SKM-1 treated with dmso at 0.1 percent for 144 hours (cell line): ENCODE measurements around the gene DIAPH1.

Experiments used
- DNase-seq: peaks from one replicate; lab custom pipeline; 2025; ENCODE audit not compliant: unreplicated experiment; lab: John Stamatoyannopoulos, UW

DIAPH1 gene

DNA sequence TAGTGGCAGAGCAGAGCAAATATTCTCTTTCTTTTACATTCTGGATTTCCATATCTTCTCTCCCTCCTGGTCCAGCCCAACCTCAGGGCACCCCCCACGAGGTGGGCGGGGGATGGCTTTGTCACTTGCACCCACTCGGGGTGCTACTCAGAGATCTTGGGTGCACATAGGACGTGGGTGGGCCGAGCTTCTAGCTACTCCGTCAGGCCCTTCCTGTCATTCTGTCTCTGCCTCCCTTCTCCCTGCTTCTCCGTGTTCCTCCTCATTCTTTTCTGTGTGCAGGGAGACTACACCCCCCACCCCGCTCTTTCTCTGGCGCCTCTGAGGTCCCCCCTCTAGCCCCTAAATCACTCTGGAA, 110.4 kb downstream of the DIAPH1 start:
- DNase-seq: no peak

DNA sequence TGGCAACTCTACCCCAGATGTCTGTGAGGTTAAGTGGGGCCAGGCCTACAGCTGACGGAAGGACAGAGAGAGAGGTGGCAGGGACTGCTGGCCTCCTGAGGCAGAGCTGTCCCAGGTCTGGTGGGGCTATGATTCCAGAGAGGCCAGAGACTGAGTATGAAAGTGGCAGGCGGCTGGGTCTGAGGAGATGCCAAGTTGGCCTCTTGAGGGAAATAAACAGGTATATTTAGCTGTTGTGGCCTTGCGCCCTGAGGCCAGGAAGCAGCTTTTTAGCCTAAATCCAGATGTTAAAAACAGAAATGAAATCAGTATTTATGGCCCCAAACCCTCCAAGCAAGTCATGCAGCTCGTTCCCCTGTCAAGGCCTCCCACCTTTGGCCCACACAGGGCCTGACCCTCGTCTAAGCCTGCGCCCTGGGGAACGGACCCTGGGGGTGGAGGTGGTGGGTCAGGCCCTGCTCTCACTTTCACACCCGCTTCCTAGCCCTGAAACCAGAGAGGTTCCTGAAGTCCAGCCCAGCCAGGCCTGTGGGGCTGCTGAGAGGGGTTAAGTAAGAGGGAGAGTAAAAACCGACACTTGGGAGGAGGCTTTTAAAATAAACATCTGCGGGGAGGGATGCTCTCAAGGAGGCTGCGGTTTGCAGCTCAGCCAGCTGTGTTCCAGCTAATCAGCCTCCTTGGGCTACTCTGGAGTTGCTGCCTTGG, 111.3 kb downstream of the DIAPH1 start:
- DNase-seq: peak; percentile 18

GRCh38 chr5:141506381-141507155, 112.2 kb downstream of the DIAPH1 start:
- no peak for DNase-seq

GRCh38 chr5:141504216-141504615, 114.6 kb downstream of the DIAPH1 start:
- DNase-seq: no peak

DNA sequence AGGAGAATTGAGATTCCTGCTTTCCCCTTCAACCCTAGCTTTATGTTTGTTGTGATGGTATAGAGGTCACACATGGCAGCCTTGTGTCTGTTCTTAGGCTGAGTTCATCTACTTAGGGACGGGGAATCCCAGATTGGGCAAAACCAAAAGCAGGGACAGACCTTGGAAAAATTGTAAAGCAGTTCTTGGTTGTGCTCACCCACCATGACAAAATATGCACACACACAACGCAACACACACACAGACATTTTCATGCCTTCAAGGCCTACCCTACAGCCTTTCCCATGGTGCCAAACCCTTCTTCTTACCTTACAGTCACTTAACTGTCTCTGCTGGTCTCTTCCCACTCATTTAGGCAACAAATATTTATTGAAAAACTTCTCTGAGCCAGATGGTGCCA, 115.1 kb downstream of the DIAPH1 start:
- DNase-seq: no peak

DNA sequence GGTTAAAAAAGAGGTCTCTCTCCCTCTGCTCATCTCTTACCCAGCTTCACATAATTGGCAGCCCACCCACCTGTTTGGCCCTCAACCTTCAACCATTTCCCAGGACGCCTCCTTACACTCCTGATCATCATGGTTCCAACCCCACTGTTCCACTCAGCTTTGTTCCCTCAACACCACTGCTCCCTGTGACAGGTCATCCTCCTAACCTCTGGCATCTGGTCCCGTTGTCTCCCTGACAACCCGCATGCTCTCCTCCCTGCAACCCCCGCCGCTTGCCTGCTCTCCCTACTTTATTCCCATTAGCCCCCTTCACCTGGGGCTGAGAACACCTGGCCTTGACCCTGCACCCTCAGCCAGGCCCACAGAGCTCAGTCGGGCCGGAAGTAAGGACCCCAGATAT, 117.0 kb downstream of the DIAPH1 start:
- no peak for DNase-seq

GRCh38 chr5:141496038-141496437, 122.8 kb downstream of the DIAPH1 start:
- no peak for DNase-seq

DNA sequence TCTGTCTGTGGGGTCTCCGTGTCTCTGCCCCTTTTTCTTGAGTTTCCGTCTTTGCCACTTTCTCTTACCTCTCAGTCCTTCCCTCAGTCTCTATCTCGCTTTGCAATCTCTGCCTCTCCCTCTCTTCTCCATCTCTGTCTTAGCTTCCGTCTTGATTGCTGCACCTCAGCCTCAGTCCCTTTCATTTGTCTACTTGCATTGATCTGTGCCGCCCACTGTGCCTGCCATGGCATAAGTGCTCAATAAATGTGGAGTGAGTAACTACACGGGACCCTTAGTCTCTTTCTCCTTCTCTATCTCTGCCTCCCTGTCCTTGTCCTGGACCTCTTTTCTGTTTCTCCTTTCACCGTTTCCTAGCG, 123.4 kb downstream of the DIAPH1 start:
- no peak for DNase-seq

GRCh38 chr5:141494761-141495452, 123.9 kb downstream of the DIAPH1 start:
- DNase-seq: no peak

- no peak for DNase-seq
These were observed 125.0 kb downstream of the DIAPH1 start for GRCh38 chr5:141493500-141494422.

DNA sequence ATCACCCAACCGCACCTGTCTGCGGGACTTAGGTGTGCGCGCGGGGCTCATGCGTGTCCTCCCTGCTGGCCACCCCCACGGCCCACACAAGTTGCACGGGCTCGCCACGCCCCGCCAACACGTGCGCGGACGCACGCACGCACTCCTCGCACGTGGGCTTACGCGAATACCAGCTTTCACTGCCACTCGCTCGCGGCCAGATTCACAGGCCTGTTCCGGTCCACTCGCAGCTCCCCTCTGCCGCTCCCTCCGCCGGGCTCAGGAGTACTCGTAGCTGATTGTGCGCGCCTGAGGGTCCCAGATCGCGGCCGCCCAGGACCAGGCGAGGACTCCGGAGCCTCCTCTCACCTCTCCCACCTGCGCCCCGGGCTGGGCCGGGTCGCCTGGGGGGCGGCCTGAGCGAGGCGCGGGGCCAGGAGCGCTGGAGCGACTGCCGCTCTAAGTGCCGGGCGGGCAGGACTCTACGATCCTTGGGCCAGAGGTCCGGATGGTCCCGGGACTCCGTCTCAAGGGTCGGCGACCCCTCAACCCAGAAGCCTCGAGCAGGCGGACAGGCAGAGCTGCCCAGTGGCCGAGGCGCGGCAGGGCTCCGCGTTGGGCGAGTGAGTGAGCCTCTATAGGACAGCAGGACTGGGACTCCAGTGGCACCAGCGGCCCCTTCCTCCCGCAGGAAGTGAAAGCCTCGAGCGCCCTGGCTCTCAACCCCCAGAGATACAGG, 126.5 kb downstream of the DIAPH1 start:
- DNase-seq: no peak

GRCh38 chr5:141491323-141492167, 127.3 kb downstream of the DIAPH1 start:
- DNase-seq: no peak

DNA sequence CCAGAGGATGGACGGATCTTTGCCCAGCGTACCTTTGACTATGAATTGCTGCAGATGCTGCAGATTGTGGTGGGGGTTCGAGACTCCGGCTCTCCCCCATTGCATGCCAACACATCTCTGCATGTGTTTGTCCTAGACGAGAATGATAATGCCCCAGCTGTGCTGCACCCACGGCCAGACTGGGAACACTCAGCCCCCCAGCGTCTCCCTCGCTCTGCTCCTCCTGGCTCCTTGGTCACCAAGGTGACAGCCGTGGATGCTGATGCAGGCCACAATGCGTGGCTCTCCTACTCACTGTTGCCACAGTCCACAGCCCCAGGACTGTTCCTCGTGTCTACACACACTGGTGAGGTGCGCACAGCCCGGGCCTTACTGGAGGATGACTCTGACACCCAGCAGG, 128.0 kb downstream of the DIAPH1 start:
- DNase-seq: no peak

DNA sequence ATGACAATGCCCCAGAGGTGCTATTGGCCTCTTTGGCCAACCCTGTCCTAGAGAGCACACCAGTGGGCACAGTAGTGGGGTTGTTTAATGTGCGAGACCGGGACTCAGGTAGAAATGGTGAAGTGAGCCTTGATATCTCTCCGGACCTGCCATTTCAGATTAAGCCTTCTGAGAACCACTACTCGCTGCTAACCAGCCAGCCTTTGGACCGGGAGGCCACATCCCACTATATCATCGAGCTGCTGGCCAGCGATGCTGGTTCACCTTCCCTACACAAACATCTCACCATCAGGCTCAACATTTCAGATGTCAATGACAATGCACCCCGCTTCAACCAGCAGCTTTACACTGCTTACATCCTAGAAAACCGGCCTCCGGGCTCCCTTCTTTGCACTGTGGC, 128.5 kb downstream of the DIAPH1 start:
- no peak for DNase-seq

GRCh38 chr5:141489841-141490240, 129.0 kb downstream of the DIAPH1 start:
- DNase-seq: no peak

- no peak for DNase-seq
These were observed 129.9 kb downstream of the DIAPH1 start, which contains the start of gene PCDHGC5 for GRCh38 chr5:141488591-141489561. Gene PCDHGC5, plus strand, starts transcription at chr5:141489081. Its CDS starts 160 bp downstream, at chr5:141489241.

GRCh38 chr5:141487131-141487530, 131.7 kb downstream of the DIAPH1 start:
- DNase-seq: no peak

DNA sequence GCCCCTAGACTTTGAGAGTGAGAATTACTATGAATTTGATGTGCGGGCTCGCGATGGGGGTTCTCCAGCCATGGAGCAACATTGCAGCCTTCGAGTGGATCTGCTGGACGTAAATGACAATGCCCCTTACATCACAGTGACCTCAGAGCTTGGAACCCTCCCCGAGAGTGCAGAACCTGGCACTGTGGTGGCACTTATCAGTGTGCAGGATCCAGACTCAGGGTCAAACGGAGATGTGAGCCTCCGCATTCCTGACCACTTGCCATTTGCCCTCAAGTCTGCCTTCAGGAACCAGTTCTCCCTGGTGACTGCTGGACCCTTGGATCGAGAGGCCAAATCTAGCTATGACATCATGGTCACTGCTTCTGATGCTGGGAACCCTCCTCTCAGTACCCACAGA, 132.7 kb downstream of the DIAPH1 start:
- no peak for DNase-seq
